GM10248 (cell line): ENCODE results near the gene CDHR1.

Experiments
- CTCF ChIA-PET: fragments of 300-600 bp; sonication (Branson Sonifier 250); formaldehyde crosslinking; extraction: SDS; loops from one replicate; lab custom pipeline; 2021; ENCODE audit warnings: antibody characterized with exemption; lab: Yijun Ruan, JAX
- POLR2A ChIA-PET: fragments of 350-650 bp; sonication (Branson Sonifier 250); formaldehyde crosslinking; extraction: SDS; loops from one replicate; lab custom pipeline; 2020; ENCODE audit warnings: antibody characterized with exemption; lab: Yijun Ruan, JAX
- DNase-seq: peaks from one replicate; pipeline ENCODE4 v3.0.0; 2012; ENCODE audit errors: extremely low spot score
- CTCF ChIP-seq: IDR thresholded peaks from 2 replicates; pipeline ENCODE4 v1.5.1; 2012; ENCODE audit warnings: mild to moderate bottlenecking, low read depth; ENCODE audit errors: extremely low read depth, missing control alignments, control extremely low read depth

CDHR1 gene

GRCh38 chr10:84197643-84198042 lies 3.3 kb downstream of the CDHR1 start:
- no peak for TF ChIP-seq CTCF
- ChIA-PET CTCF (interaction anchor here (1.1 to 2.5 kb wide), 5 partner anchors 8 to 56 kb away, joined by 3 to 10 read pairs (median 3); no protein-coding TSS in a partner anchor), POLR2A (no interaction called here)
- no peak for DNase-seq

GRCh38 chr10:84198206-84198915 lies 4.0 kb downstream of the CDHR1 start:
- DNase-seq, result no peak
- TF ChIP-seq CTCF, result no peak
- ChIA-PET CTCF (interaction anchor here (1.1 to 2.5 kb wide), 5 partner anchors 8 to 56 kb away, joined by 3 to 10 read pairs (median 3); no protein-coding TSS in a partner anchor), POLR2A (no interaction called here)

GRCh38 chr10:84200537-84201243 lies 6.4 kb downstream of the CDHR1 start:
- ChIA-PET CTCF (interaction anchor here (1.0 to 10.1 kb wide), 4 partner anchors 9 to 59 kb away, joined by 4 to 78 read pairs (median 44); partner anchors contain the start of gene GHITM), POLR2A (no interaction called here)
- no peak for TF ChIP-seq CTCF
- no peak for DNase-seq

DNA sequence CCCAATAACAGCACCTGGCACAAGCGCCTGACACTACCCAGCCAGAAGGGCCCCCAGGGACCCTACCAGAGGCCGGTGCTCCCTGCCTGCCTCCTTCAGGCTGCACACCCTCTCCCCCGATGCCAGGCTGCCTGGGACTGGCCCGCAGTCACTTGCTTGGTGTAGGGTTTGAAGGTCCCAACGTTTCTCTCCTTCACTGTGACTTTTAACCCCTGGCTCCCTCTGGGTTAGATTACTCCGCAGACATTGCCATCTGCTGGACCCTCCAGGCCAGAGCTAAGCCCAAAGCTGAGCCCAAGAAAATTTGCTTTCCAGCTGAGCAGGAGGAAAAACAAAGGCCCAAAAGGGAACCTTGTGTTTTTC lies 6.9 kb downstream of the CDHR1 start:
- ChIA-PET CTCF (interaction anchor here (0.8 to 10.1 kb wide), 7 partner anchors 9 to 336 kb away, joined by 3 to 78 read pairs (median 5); partner anchors contain the start of gene GHITM), POLR2A (no interaction called here)
- peak; percentile 15 for TF ChIP-seq CTCF
- no peak for DNase-seq

- no peak for TF ChIP-seq CTCF
- ChIA-PET CTCF (interaction anchor here (0.8 to 10.1 kb wide), 8 partner anchors 13 to 335 kb away, joined by 3 to 78 read pairs (median 6); partner anchors contain the start of genes GHITM and LRIT1), POLR2A (no interaction called here)
- no peak for DNase-seq
Measured at GRCh38 chr10:84201682-84202081, 7.3 kb downstream of the CDHR1 start.

- POLR2A ChIA-PET, result no interaction called here
Measured at GRCh38 chr10:84202349-84202748, 8.0 kb downstream of the CDHR1 start.

More at GRCh38 chr10:84202349-84202748, 8.0 kb downstream of the CDHR1 start:
- CTCF ChIA-PET, result interaction anchor here (0.8 to 10.1 kb wide), 9 partner anchors 12 to 88 kb away, joined by 3 to 115 read pairs (median 6); partner anchors contain the start of genes GHITM and LRIT1
- no peak for DNase-seq
- no peak for TF ChIP-seq CTCF
